Bronchial epithelial cell (primary cell): ENCODE measurements around the gene ITPA. TPM values are rescaled to one million over a fixed set of nuclear protein-coding genes. Genes with fewer than 3 reads are reported as not detected.

Experiments
- DNase-seq: peaks from one replicate; pipeline ENCODE4 v3.0.0-alpha.2; 2010; ENCODE audit warnings: low read depth
- FAIRE-seq: peaks from 2 replicates; lab custom pipeline; 2011; peaks lifted over from hg19 to GRCh38; lab: Jason Lieb, UNC
- H3K27me3 ChIP-seq: 2 replicates; pipeline ENCODE4 v1.5.1; 2011; ENCODE audit warnings: low read length; ENCODE audit not compliant: control insufficient read depth, insufficient read depth
- H3K36me3 ChIP-seq: 2 replicates; pipeline ENCODE4 v1.5.1; 2011; ENCODE audit warnings: low read length; ENCODE audit not compliant: control insufficient read depth, insufficient read depth
- H3K4me3 ChIP-seq: 2 replicates; pipeline ENCODE4 v1.5.1; 2011; ENCODE audit warnings: mild to moderate bottlenecking, low read depth, low read length, control low read depth
- total RNA-seq: library from RNA; depleted of rRNA; stranded (reverse); fragments of >200 nt; gene quantifications from 2 replicates; pipeline ENCODE4 v1.2.1, GENCODE V29; 2014
- TF ChIP-seq, protein P1 (sequence below): IDR thresholded peaks from 2 replicates; pipeline ENCODE4 v1.5.1; 2011; ENCODE audit warnings: mild to moderate bottlenecking, moderate library complexity, low read length, control low read depth, inconsistent platforms; ENCODE audit not compliant: insufficient read depth, severe bottlenecking

The ITPA gene
- total RNA-seq, 1 donor from 2014 or later: 45.5 TPM

GRCh38 chr20:3189561-3190131 lies 19.7 kb upstream of the ITPA start:
- DNase-seq (no peak), FAIRE-seq (no peak)
- no peaks in the 10 kb centered on the region for H3K27me3 ChIP-seq
- TF ChIP-seq, protein P1, sequence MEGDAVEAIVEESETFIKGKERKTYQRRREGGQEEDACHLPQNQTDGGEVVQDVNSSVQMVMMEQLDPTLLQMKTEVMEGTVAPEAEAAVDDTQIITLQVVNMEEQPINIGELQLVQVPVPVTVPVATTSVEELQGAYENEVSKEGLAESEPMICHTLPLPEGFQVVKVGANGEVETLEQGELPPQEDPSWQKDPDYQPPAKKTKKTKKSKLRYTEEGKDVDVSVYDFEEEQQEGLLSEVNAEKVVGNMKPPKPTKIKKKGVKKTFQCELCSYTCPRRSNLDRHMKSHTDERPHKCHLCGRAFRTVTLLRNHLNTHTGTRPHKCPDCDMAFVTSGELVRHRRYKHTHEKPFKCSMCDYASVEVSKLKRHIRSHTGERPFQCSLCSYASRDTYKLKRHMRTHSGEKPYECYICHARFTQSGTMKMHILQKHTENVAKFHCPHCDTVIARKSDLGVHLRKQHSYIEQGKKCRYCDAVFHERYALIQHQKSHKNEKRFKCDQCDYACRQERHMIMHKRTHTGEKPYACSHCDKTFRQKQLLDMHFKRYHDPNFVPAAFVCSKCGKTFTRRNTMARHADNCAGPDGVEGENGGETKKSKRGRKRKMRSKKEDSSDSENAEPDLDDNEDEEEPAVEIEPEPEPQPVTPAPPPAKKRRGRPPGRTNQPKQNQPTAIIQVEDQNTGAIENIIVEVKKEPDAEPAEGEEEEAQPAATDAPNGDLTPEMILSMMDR: no peak
- H3K4me3 ChIP-seq: no peak overlapping the region
- peaks cover 31% of the 10 kb centered on the region for H3K36me3 ChIP-seq

DNA sequence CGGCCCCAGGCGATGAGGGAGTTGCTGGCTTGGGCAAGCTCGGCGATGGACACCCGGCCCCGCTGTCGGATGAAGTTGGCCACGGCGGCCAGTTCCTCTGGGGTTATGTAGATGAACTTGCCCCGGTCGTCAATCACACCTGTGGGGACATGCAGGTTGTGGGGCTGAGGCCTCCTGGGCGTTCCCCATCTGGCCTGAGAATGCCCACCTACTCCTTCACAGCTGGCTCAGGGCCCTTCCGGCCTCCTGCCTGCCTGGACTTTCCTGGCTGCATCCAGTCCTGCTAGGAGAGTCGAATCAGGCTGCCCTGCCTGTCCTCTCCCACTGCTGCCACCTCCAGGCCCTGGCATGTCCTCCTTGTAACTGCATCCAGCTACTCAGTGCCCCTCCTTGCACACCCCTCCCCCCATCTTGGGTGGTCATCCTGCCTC lies 18.6 kb upstream of the ITPA start:
- no peak for DNase-seq
- Histone ChIP-seq H3K27me3 (no peaks in the 10 kb centered on the region), H3K36me3 (peaks cover 40% of the 10 kb centered on the region), H3K4me3 (no peak overlapping the region)
- TF ChIP-seq, protein P1: no peak
- no peak for FAIRE-seq

GRCh38 chr20:3192226-3193015 lies 16.9 kb upstream of the ITPA start:
- H3K27me3 ChIP-seq: no peaks in the 10 kb centered on the region
- H3K36me3 ChIP-seq: peaks cover 42% of the 10 kb centered on the region
- no peak for DNase-seq
- H3K4me3 ChIP-seq: no peak overlapping the region
- TF ChIP-seq, protein P1: no peak
- FAIRE-seq: peak; percentile 91

DNA sequence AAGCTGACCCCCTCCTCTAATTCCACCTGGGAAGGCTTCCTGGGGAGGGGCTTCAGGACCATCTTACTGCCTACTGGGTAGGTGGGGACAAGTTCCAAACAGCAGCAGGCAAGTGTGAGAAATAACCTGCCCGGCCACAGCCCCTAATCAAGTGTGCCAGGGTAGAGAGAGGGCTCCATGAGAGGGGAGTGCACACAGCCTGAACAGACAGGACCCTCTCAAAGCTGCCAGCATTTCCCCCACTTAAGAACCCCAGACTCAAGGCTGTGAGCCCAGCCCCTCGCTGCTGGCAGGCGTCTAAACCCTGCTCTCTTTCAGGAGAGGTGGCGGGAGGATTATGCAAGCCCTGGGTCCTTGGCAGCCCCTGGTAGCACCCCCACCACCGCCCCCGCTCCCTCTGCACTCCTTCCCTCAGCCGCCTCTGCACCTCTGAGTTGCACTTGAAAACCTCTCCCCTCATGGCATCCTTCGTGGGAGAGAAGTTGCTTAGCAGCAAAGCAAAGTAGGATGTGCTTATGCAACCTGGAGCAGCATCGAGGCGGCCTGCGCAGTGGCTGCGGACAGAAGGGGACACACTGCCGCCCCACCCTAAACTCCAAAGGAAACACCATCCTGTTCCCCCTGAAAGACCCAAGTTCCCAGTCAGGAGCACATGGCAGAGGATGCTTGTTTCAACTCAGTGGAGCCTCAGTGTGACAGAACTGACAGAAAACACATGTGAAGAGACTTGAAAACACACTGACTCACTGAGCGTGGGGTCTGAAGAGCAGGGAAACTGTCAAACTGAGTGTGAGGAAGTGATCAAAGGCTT lies 15.3 kb upstream of the ITPA start:
- no peak for FAIRE-seq
- TF ChIP-seq, protein P1: no peak
- peaks cover 43% of the 10 kb centered on the region for H3K36me3 ChIP-seq

DNA sequence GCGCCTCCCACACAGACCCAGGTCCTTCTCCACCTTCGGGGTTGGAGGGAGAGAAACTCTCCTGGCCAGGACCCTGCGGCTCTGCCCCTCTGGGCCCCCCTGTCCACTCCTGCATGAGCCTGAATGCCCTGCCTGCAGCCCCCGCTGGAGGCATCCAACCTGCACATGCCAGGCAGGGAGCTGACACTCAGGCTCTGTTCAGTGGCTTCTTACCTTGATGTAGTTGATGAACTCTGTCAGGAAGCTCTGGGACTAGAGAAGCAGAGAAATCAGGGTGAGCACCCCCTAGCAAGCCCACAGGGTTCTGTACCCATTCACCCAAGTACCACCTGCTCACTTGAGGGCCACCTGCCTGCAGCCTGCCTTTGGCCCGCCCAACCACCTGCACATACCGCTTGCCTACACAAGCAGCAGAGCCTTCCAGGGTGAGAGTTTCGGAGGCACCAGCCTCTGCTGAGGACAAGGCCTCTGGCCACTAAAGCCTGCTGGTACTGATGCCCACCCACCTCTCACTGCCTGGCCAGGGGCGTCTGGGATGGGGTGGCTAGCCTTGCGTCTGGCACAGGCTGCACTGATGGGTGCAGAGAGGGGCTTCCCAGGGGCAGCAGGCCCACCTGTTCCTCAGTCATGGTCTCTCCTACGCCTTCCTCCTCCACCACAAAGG lies 14.5 kb upstream of the ITPA start:
- peaks cover 49% of the 10 kb centered on the region for H3K36me3 ChIP-seq
- FAIRE-seq (no peak), DNase-seq (no peak)
- TF ChIP-seq, protein P1: no peak
- H3K4me3 ChIP-seq: no peak overlapping the region
- no peaks in the 10 kb centered on the region for H3K27me3 ChIP-seq

More for the DNA sequence above, 15.3 kb upstream of the ITPA start:
- DNase-seq: no peak
- no peaks in the 10 kb centered on the region for H3K27me3 ChIP-seq
- no peak overlapping the region for H3K4me3 ChIP-seq
